H9 (cell line): ENCODE data around the gene SEMA5A. TPM values are rescaled to one million over a fixed set of nuclear protein-coding genes. Genes with fewer than 3 reads are reported as not detected.

Experiments
- DNase-seq: peaks from one replicate; pipeline ENCODE4 v3.0.0-alpha.2; 2017
- H2AFZ ChIP-seq: one replicate; pipeline ENCODE4 v1.6.1; 2013; ENCODE audit warnings: mild to moderate bottlenecking, low read length, control low read depth, moderate library complexity
- H2AK5ac ChIP-seq: 2 replicates; pipeline ENCODE4 v1.6.1; 2013; ENCODE audit warnings: low read length, control low read depth, mixed read lengths; ENCODE audit not compliant: insufficient read length
- H2BK120ac ChIP-seq: one replicate; pipeline ENCODE4 v1.6.1; 2013; ENCODE audit warnings: low read depth, mild to moderate bottlenecking, low read length, control low read depth, inconsistent platforms; ENCODE audit not compliant: poor library complexity, severe bottlenecking
- H2BK12ac ChIP-seq: 2 replicates; pipeline ENCODE4 v1.6.1; 2013; ENCODE audit warnings: low read length, control low read depth, mixed read lengths, low read depth; ENCODE audit not compliant: insufficient read length
- H2BK15ac ChIP-seq: 2 replicates; pipeline ENCODE4 v1.6.1; 2013; ENCODE audit warnings: low read depth, low read length, control low read depth
- H2BK20ac ChIP-seq: one replicate; pipeline ENCODE4 v1.6.1; 2013; ENCODE audit warnings: low read depth, mild to moderate bottlenecking, low read length, control low read depth, inconsistent platforms; ENCODE audit not compliant: poor library complexity, severe bottlenecking
- H2BK5ac ChIP-seq: 2 replicates; pipeline ENCODE4 v1.6.1; 2013; ENCODE audit warnings: low read length, control low read depth, mixed read lengths; ENCODE audit not compliant: insufficient read length
- H3K14ac ChIP-seq: 2 replicates; pipeline ENCODE4 v1.6.1; 2013; ENCODE audit warnings: low read length, control low read depth; ENCODE audit not compliant: insufficient read depth
- H3K18ac ChIP-seq: 2 replicates; pipeline ENCODE4 v1.6.1; 2013; ENCODE audit warnings: low read depth, mild to moderate bottlenecking, mixed read lengths, low read length, control low read depth; ENCODE audit not compliant: insufficient read length
- H3K23ac ChIP-seq: 2 replicates; pipeline ENCODE4 v1.6.1; 2013; ENCODE audit warnings: low read length, control low read depth, mixed read lengths, low read depth; ENCODE audit not compliant: insufficient read length
- H3K23me2 ChIP-seq: 2 replicates; pipeline ENCODE4 v1.6.1; 2013; ENCODE audit warnings: low read depth, mild to moderate bottlenecking, mixed read lengths, low read length, control low read depth; ENCODE audit not compliant: insufficient read length, poor library complexity, severe bottlenecking
- H3K27ac ChIP-seq: 2 replicates; pipeline ENCODE4 v1.5.1; 2013; ENCODE audit warnings: low read length, control low read depth, mixed read lengths, low read depth; ENCODE audit not compliant: insufficient read length
- H3K27me3 ChIP-seq: 2 replicates; pipeline ENCODE4 v1.6.1; 2013; ENCODE audit warnings: low read length, control low read depth, inconsistent platforms; ENCODE audit not compliant: insufficient read depth
- H3K4ac ChIP-seq: 2 replicates; pipeline ENCODE4 v1.6.1; 2013; ENCODE audit warnings: low read depth, mild to moderate bottlenecking, control low read depth, inconsistent platforms, low read length, moderate library complexity
- H3K4me1 ChIP-seq: 2 replicates; pipeline ENCODE4 v1.6.1; 2013; ENCODE audit warnings: low read length, control low read depth, inconsistent platforms; ENCODE audit not compliant: insufficient read depth
- H3K4me2 ChIP-seq: 2 replicates; pipeline ENCODE4 v1.6.1; 2013; ENCODE audit warnings: low read length, control low read depth, mixed read lengths; ENCODE audit not compliant: insufficient read length, insufficient read depth
- H3K56ac ChIP-seq: 2 replicates; pipeline ENCODE4 v1.6.1; 2013; ENCODE audit warnings: low read depth, mild to moderate bottlenecking, mixed read lengths, low read length, control low read depth; ENCODE audit not compliant: insufficient read length
- H3K79me1 ChIP-seq: 2 replicates; pipeline ENCODE4 v1.6.1; 2013; ENCODE audit warnings: low read depth, mild to moderate bottlenecking, moderate library complexity, low read length, control low read depth, inconsistent platforms; ENCODE audit not compliant: insufficient read depth, poor library complexity, severe bottlenecking
- H3K79me2 ChIP-seq: 2 replicates; pipeline ENCODE4 v1.6.1; 2013; ENCODE audit warnings: low read length, control low read depth, inconsistent platforms; ENCODE audit not compliant: insufficient read depth
- H3K9ac ChIP-seq: 2 replicates; pipeline ENCODE4 v1.6.1; 2013; ENCODE audit warnings: low read length, control low read depth, mixed read lengths; ENCODE audit not compliant: insufficient read length; ENCODE audit errors: extremely low read depth
- H3K9me3 ChIP-seq: one replicate; pipeline ENCODE4 v1.6.1; 2013; ENCODE audit warnings: low read depth, low read length, inconsistent platforms; ENCODE audit not compliant: control insufficient read depth
- H3T11ph ChIP-seq: one replicate; pipeline ENCODE4 v1.6.1; 2013; ENCODE audit warnings: mild to moderate bottlenecking, low read length, control low read depth, inconsistent platforms
- H4K20me1 ChIP-seq: one replicate; pipeline ENCODE4 v1.6.1; 2013; ENCODE audit not compliant: control insufficient read depth, insufficient read length, insufficient read depth
- H4K5ac ChIP-seq: 2 replicates; pipeline ENCODE4 v1.6.1; 2013; ENCODE audit warnings: low read depth, mild to moderate bottlenecking, mixed read lengths, low read length, control low read depth; ENCODE audit not compliant: insufficient read length
- H4K8ac ChIP-seq: replicated peaks from 2 replicates; pipeline ENCODE4 v1.6.1; 2013; ENCODE audit warnings: low read length, control low read depth, mixed read lengths, low read depth; ENCODE audit not compliant: insufficient read length
- H4K91ac ChIP-seq: 2 replicates; pipeline ENCODE4 v1.6.1; 2013; ENCODE audit warnings: low read depth, mild to moderate bottlenecking, moderate library complexity, mixed read lengths, low read length, control low read depth; ENCODE audit not compliant: insufficient read length
- H3K27ac Mint-ChIP-seq, 3 experiments: 2 replicates in 2 of 3; 3 replicates in 1 of 3; pipeline ENCODE4 v1.8.0; 2020 to 2021; ENCODE audit warnings: mixed read lengths in 3 of 3, mild to moderate bottlenecking in 1 of 3, moderate library complexity in 1 of 3
- H3K27me3 Mint-ChIP-seq: 2 replicates; pipeline ENCODE4 v1.8.0; 2021; ENCODE audit warnings: low read depth, mild to moderate bottlenecking, moderate library complexity, mixed read lengths
- H3K36me3 Mint-ChIP-seq, 3 experiments: 2 replicates in 2 of 3; 3 replicates in 1 of 3; pipeline ENCODE4 v1.8.0; 2020 to 2021; ENCODE audit warnings: low read depth in 3 of 3, mixed read lengths in 3 of 3; ENCODE audit not compliant: insufficient read depth in 1 of 3
- H3K4me1 Mint-ChIP-seq, 2 experiments: 2 replicates each; pipeline ENCODE4 v1.8.0; 2020; ENCODE audit warnings: mixed read lengths in 2 of 2
- H3K4me3 Mint-ChIP-seq, 2 experiments: 2 replicates in 1 of 2; 3 replicates in 1 of 2; pipeline ENCODE4 v1.8.0; 2020 to 2021; ENCODE audit warnings: mild to moderate bottlenecking in 2 of 2, mixed read lengths in 2 of 2, moderate library complexity in 1 of 2
- H3K9me3 Mint-ChIP-seq, 2 experiments: 2 replicates in 1 of 2; 3 replicates in 1 of 2; pipeline ENCODE4 v1.8.0; 2020; ENCODE audit warnings: mild to moderate bottlenecking in 2 of 2, mixed read lengths in 2 of 2, moderate library complexity in 1 of 2
- CTCF ChIP-seq: fragments of 200-600 bp; sonication (generic); conservative IDR thresholded peaks from 3 replicates; pipeline ENCODE4 v1.8.0; 2021; ENCODE audit warnings: antibody characterized with exemption, mild to moderate bottlenecking
- total RNA-seq: library from RNA; stranded (reverse); gene quantifications from 2 replicates; pipeline ENCODE4 v1.2.1, GENCODE V29; 2021

Gene SEMA5A
- total RNA-seq, 1 experiment from 2014 or later: 4.3 TPM

DNA sequence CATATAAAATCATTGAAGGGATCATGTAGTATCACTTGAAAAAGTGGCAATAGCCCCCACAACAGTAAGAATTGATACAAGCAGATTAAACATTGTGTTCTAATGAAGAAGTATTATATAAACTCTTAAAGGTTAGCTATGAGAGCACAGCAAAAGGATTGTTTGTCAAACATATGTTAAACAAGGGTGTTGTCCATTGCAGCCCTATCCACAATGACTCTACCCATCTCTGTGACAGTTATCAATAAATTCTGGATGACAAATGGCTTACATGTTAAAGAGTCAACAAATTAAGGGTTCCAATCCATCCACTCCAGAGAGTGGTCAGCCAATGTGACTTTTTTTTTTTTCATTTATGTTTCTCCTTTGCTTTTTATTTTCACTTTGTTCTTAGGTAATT lies 238.7 kb downstream of the SEMA5A start:
- Histone ChIP-seq H3K27me3 (no peaks in the 10 kb centered on the region), H3K23ac (no peak overlapping the region), H3K4me1 (no peaks in the 10 kb centered on the region), H2BK15ac (no peak overlapping the region), H3K56ac (no peak overlapping the region), H2BK5ac (no peak overlapping the region), H4K91ac (no peak overlapping the region), H2BK20ac (no peak overlapping the region), H3K14ac (no peak overlapping the region), H3K79me1 (no peaks in the 10 kb centered on the region), H3K4me2 (no peak overlapping the region), H3K23me2 (no peaks in the 10 kb centered on the region), H2BK12ac (no peak overlapping the region), H3K79me2 (no peaks in the 10 kb centered on the region), H3K27ac (no peak overlapping the region), H3K9ac (no peak overlapping the region), H2AFZ (no peak overlapping the region), H3K9me3 (no peaks in the 10 kb centered on the region), H3K18ac (no peak overlapping the region), H2BK120ac (no peak overlapping the region), H4K20me1 (no peaks in the 10 kb centered on the region), H4K5ac (no peak overlapping the region), H3K4ac (no peak overlapping the region), H4K8ac (no peak overlapping the region), H3T11ph (no peak overlapping the region), H2AK5ac (no peak overlapping the region)
- no peaks in the 10 kb centered on the region for H3K4me1 Mint-ChIP-seq
- no peaks in the 10 kb centered on the region; the same call in 1 of the 2 replicates for H3K27me3 Mint-ChIP-seq
- H3K27ac Mint-ChIP-seq: no peak overlapping the region
- H3K4me3 Mint-ChIP-seq: no peak overlapping the region
- TF ChIP-seq CTCF: no peak
- no peaks in the 10 kb centered on the region for H3K36me3 Mint-ChIP-seq
- DNase-seq: no peak
- H3K9me3 Mint-ChIP-seq: peaks cover 0 to 5% of the 10 kb centered on the region in 2 experiments; a peak in 1 of 5 replicates
